HUDEP-2 (cell line): ENCODE measurements around the gene OR2AG1.
"Not testable (repeated sequence)": the region's sequence is repeated elsewhere in the genome, so short reads cannot be mapped to it uniquely, and the experiment has no call there.

Experiments
- DNase-seq, 76 experiments: peaks; one replicate each; lab custom pipeline; 2025; ENCODE audit not compliant: unreplicated experiment in 76 of 76; lab: John Stamatoyannopoulos, UW

OR2AG1 gene

DNA sequence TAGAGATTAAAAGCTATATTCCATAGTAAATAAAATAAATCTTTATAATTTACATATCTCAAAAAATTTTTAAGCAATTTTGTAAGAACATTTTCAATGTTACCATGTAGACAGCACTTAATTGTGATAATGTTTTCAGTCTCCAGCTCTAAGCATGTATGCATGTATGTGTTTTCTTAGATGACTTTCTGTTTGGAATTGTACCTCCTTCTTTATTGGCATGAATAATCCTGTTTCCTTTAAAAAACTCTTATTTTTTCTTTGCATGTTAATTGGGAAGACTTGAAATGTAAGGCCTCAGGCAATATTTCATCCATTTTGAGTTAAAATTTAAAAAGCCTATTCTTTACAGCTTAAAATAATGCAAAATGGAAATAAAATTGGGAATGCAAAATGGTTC is 2.0 kb upstream of the OR2AG1 start:
- DNase-seq: no peak

DNA sequence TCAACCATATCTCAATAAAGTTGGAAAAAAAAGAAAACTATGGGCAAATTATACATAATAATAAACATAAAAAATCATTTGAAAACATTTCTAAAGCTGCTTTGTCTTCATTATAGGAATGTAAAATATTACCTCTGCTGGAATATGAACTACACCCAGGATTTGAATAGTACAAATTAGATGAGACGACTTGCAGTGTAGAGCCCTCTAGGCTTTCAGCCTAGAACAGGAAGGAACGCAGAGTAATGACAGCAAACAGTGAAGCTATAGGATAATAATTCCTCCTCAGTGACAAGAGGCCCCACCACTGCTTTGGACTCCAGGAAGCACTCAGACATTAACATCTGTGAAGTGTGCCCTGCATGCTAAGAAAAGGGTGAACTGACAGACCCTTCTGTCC is 7.7 kb downstream of the OR2AG1 start:
- DNase-seq: no peak

GRCh38 chr11:6794639-6795038 is 11.8 kb downstream of the OR2AG1 start:
- DNase-seq: no peak

- DNase-seq: no peak
These were observed 16.6 kb downstream of the OR2AG1 start, which contains the start of gene OR6A2 for GRCh38 chr11:6799402-6799801. Gene OR6A2, minus strand, starts transcription at chr11:6799689. Its CDS starts 3,981 bp downstream, at chr11:6795708.

GRCh38 chr11:6801075-6801474 is 18.3 kb downstream of the OR2AG1 start:
- DNase-seq: not testable (repeated sequence)

GRCh38 chr11:6812390-6813005 is 29.7 kb downstream of the OR2AG1 start:
- DNase-seq: peak in 16 of 76 experiments; percentile 1 to 55 (median 24)

DNA sequence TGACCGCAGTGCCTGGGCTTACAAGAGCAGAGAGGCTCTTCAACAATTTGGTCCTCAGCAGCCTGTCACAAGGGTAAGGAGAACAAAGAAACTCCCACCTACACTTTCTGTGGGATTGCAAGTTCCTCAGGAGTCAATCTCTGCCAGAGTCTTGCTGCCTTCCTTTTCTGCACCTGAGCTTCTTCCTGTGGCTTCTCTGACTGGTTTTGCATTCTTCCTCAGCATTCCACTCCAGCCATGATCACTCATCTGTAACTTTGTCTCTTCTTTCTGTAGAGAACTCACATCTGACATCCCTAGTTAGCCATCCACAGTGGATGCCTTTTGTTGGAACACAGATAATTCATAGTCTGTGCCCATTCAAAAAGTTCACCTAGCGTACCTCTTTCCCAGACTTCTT is 30.8 kb downstream of the OR2AG1 start:
- DNase-seq: no peak

DNA sequence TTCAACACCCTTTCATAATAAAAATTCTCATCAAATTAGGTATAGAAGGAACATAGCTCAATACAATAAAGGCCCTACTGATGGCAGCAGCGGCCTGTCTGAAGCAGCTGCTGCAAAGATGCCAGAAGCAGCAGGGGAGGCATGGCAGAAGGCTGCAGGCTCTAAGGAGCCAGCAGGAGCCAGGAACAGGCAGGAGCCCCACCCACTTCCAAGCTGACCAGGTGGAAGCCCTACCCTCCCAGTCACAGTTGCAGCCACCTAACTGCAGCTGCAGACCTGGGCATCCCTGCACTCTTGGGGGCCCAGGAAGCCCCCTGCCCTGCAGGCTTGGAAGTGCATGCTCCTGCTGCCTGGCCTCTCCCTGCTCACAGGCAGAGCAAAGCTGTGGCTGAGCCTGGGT is 34.9 kb downstream of the OR2AG1 start:
- no peak for DNase-seq

DNA sequence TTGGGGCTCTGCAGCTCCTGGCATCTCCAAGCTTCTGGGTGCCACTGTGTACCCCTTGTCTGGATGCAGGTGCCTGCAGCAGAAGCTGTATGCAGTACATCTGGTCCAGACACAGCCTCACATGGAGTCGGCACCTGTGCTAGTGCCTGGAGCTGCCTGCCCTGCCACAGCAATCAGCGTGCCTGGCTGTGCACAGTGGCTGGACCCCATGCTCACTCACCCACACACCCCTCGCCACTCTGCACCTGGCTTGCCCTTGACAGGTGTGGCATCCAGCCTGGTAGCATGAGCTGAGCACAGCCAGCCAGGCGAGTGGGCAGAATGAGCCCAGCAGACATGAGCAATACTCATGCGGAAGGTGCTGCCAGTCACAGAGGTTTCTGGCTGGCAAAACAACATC is 36.1 kb downstream of the OR2AG1 start:
- no peak for DNase-seq

DNA sequence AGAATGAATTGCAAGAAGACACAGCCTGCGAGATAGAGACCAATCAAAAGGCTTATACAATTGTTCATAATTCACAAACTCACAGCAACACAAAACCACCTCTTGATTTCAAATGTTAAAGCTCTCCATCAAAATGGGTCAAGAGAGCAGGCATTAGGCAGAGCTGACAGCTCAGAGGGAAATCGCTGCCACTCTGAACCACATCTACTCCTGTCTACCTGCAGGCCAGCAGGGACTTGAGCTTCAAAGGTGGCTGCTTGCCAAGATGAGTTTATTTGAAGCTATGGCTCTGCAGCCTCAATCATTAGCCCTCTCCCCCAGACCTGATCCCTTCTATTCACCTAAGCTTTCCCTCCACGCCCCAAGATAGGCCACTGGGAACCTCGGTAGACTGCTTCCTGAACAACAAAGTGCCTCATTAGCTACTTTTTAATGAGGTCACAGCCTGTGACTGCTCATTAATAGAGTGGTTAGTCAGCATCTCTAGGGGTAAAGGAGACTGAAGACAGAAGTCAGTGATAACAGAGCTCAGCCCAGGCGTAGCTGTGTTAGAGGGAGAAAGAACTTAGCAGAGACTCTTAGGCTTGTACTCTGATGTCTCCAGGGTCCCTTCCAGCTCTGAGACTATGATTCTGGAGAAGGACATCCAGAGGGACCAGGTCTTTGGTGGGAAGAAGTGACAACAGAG is 41.5 kb downstream of the OR2AG1 start:
- DNase-seq: no peak

DNA sequence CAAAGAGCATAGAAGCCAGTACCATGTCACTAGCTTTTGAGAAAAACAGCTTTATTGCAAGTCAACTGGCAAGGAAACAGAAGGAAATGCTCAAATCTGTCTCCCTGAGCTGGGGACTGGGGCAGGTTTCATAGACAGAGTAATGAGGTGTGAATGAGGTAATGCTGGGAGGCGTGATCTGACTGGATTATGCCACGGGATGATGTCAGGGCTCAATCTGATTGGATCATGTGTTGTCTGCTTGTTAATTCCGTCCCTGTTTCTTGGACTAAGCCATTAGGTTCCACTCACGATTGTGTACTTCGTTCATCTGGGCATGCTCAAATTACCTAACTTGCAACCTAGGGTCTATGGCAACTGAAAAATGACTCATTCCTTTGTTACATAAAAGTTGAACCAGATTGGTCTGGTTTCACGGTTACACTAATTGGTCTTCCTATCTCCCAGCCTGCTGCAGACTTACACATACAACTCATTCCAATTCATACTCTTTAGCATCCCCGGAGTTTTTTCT is 42.5 kb downstream of the OR2AG1 start:
- no peak for DNase-seq

DNA sequence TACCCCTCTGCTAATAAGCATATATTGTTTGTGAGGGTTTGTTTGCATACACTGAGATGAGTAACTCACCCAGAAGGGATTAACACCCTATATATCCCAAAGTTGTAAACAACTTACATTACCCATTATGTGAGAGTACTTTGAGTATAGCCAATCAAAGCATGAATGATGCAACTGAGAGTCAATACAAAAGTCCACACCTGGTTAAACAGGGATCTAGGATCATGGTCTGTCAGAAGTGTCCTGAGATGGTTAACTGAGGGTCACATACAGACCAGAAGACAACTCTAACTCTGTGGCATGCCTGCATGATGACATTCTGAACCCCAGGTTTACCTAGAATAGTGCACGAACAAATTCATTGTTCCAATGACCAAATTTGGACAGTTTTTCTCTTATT is 45.3 kb downstream of the OR2AG1 start:
- no peak for DNase-seq

GRCh38 chr11:6833356-6833755 is 50.5 kb downstream of the OR2AG1 start:
- DNase-seq: no peak

DNA sequence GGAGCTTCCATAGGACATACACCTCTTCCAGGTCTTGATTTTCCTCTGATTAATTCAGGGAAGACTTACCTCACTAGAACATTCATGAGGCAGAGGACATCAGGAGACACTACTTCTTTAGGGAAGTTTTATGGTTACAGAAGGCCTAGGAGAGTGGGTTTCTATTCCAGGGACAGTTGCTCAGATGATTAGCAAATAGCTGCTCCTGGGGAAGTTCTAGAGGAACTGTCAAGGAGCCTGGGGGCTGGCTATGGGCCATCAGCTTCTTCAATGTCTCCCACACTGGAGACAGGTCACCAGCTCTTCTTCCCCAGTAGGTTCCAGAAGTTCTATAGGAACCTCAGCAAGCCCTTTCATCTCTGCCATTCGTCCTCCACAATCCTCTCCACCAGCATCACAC is 51.2 kb downstream of the OR2AG1 start:
- DNase-seq: no peak
